KOPT-K1 (cell line): ENCODE data around the gene BLOC1S3.

ENCODE experiments used
- H3K27ac ChIP-seq: fragments of 200-600 bp; sonication (generic); 2 replicates; pipeline ENCODE4 v1.5.1; 2016; ENCODE audit warnings: antibody characterized with exemption, mild to moderate bottlenecking, low read depth, low read length; ENCODE audit not compliant: poor library complexity, severe bottlenecking
- H3K36me3 ChIP-seq: fragments of 200-600 bp; sonication (generic); 2 replicates; pipeline ENCODE4 v1.5.1; 2017; ENCODE audit warnings: antibody characterized with exemption, mild to moderate bottlenecking, low read length, moderate library complexity; ENCODE audit not compliant: insufficient read depth
- H3K9me3 ChIP-seq: fragments of 200-600 bp; sonication (generic); 2 replicates; pipeline ENCODE4 v1.5.1; 2017; ENCODE audit warnings: antibody characterized with exemption, low read length, mild to moderate bottlenecking; ENCODE audit not compliant: insufficient read depth, poor library complexity, severe bottlenecking

Gene BLOC1S3

GRCh38 chr19:45142016-45142725 lies 36.4 kb upstream of the BLOC1S3 start:
- Histone ChIP-seq H3K27ac (no peak overlapping the region), H3K9me3 (no peaks in the 10 kb centered on the region), H3K36me3 (peaks cover 58% of the 10 kb centered on the region; the same call in 1 of the 2 replicates)

- Histone ChIP-seq H3K27ac (no peak overlapping the region), H3K36me3 (peaks cover 63% of the 10 kb centered on the region; the same call in 1 of the 2 replicates), H3K9me3 (no peaks in the 10 kb centered on the region)
These were observed 35.9 kb upstream of the BLOC1S3 start for GRCh38 chr19:45142726-45143110.

- Histone ChIP-seq H3K36me3 (peaks cover 63% of the 10 kb centered on the region; the same call in 1 of the 2 replicates), H3K9me3 (no peaks in the 10 kb centered on the region), H3K27ac (no peak overlapping the region)
These were observed 33.9 kb upstream of the BLOC1S3 start for GRCh38 chr19:45144431-45145269.

GRCh38 chr19:45145270-45146189 lies 33.1 kb upstream of the BLOC1S3 start:
- Histone ChIP-seq H3K9me3 (no peaks in the 10 kb centered on the region), H3K36me3 (peaks cover 66% of the 10 kb centered on the region; the same call in 1 of the 2 replicates), H3K27ac (no peak overlapping the region)

- peaks cover 61% of the 10 kb centered on the region; the same call in 1 of the 2 replicates for H3K36me3 ChIP-seq
These were observed 32.3 kb upstream of the BLOC1S3 start for GRCh38 chr19:45146251-45146650.

GRCh38 chr19:45146741-45147205 lies 31.8 kb upstream of the BLOC1S3 start:
- Histone ChIP-seq H3K27ac (no peak overlapping the region), H3K9me3 (no peaks in the 10 kb centered on the region), H3K36me3 (peaks cover 56% of the 10 kb centered on the region; the same call in 1 of the 2 replicates)

More at GRCh38 chr19:45146251-45146650, 32.3 kb upstream of the BLOC1S3 start:
- H3K9me3 ChIP-seq: no peaks in the 10 kb centered on the region
- H3K27ac ChIP-seq: no peak overlapping the region

GRCh38 chr19:45147835-45148676 lies 30.5 kb upstream of the BLOC1S3 start:
- H3K9me3 ChIP-seq: no peaks in the 10 kb centered on the region
- peaks cover 43% of the 10 kb centered on the region; the same call in 1 of the 2 replicates for H3K36me3 ChIP-seq
- H3K27ac ChIP-seq: no peak overlapping the region

- no peak overlapping the region for H3K27ac ChIP-seq
These were observed 29.5 kb upstream of the BLOC1S3 start for GRCh38 chr19:45149129-45149528.

GRCh38 chr19:45150180-45150579 lies 28.4 kb upstream of the BLOC1S3 start:
- peaks cover 25% of the 10 kb centered on the region; the same call in 1 of the 2 replicates for H3K36me3 ChIP-seq
- no peaks in the 10 kb centered on the region for H3K9me3 ChIP-seq
- H3K27ac ChIP-seq: no peak overlapping the region

More at GRCh38 chr19:45149129-45149528, 29.5 kb upstream of the BLOC1S3 start:
- peaks cover 35% of the 10 kb centered on the region; the same call in 1 of the 2 replicates for H3K36me3 ChIP-seq
- no peaks in the 10 kb centered on the region for H3K9me3 ChIP-seq

GRCh38 chr19:45150751-45151281 lies 27.8 kb upstream of the BLOC1S3 start:
- Histone ChIP-seq H3K9me3 (no peaks in the 10 kb centered on the region), H3K27ac (no peak overlapping the region), H3K36me3 (peaks cover 25% of the 10 kb centered on the region; the same call in 1 of the 2 replicates)

GRCh38 chr19:45151320-45151719 lies 27.3 kb upstream of the BLOC1S3 start:
- Histone ChIP-seq H3K27ac (no peak overlapping the region), H3K36me3 (peaks cover 20% of the 10 kb centered on the region; the same call in 1 of the 2 replicates), H3K9me3 (no peaks in the 10 kb centered on the region)

GRCh38 chr19:45151821-45152503 lies 26.6 kb upstream of the BLOC1S3 start:
- Histone ChIP-seq H3K36me3 (peaks cover 14% of the 10 kb centered on the region; the same call in 1 of the 2 replicates), H3K27ac (no peak overlapping the region), H3K9me3 (no peaks in the 10 kb centered on the region)
